GM23248 (cell line): ENCODE measurements around the gene SLC2A13. TPM values are rescaled to one million over a fixed set of nuclear protein-coding genes. Genes with fewer than 3 reads are reported as not detected.

Experiments used
- DNase-seq: peaks from one replicate; pipeline ENCODE4 v3.0.0-alpha.2; 2015
- H2AFZ ChIP-seq: fragments of 200-600 bp; sonication (generic); 2 replicates; pipeline ENCODE4 v1.6.1; 2016; ENCODE audit warnings: antibody characterized with exemption
- H3F3A ChIP-seq: fragments of 200-600 bp; sonication (generic); 2 replicates; pipeline ENCODE4 v1.6.1; 2016; ENCODE audit warnings: mild to moderate bottlenecking, antibody characterized with exemption, mixed run types; ENCODE audit not compliant: insufficient read depth
- H3K27ac ChIP-seq: fragments of 200-600 bp; sonication (generic); 2 replicates; pipeline ENCODE4 v1.5.1; 2016; ENCODE audit warnings: mild to moderate bottlenecking
- H3K27me3 ChIP-seq: fragments of 200-600 bp; sonication (generic); replicated peaks from 2 replicates; pipeline ENCODE4 v1.6.1; 2016; ENCODE audit warnings: mild to moderate bottlenecking; ENCODE audit not compliant: insufficient read depth
- H3K36me3 ChIP-seq: fragments of 200-600 bp; sonication (generic); 2 replicates; pipeline ENCODE4 v1.6.1; 2016; ENCODE audit warnings: low read depth, mild to moderate bottlenecking
- H3K4me1 ChIP-seq: fragments of 200-600 bp; sonication (generic); 2 replicates; pipeline ENCODE4 v1.6.1; 2016; ENCODE audit warnings: mild to moderate bottlenecking; ENCODE audit not compliant: insufficient read depth
- H3K4me2 ChIP-seq: fragments of 200-600 bp; sonication (generic); one replicate; pipeline ENCODE4 v1.6.1; 2016; ENCODE audit warnings: mild to moderate bottlenecking; ENCODE audit not compliant: unreplicated experiment
- H3K4me3 ChIP-seq: fragments of 200-600 bp; sonication (generic); 2 replicates; pipeline ENCODE4 v1.5.1; 2016; ENCODE audit warnings: mild to moderate bottlenecking
- H3K79me2 ChIP-seq: fragments of 200-600 bp; sonication (generic); 2 replicates; pipeline ENCODE4 v1.6.1; 2016; ENCODE audit warnings: mild to moderate bottlenecking; ENCODE audit not compliant: insufficient read depth
- H3K9ac ChIP-seq: fragments of 200-600 bp; sonication (generic); 2 replicates; pipeline ENCODE4 v1.6.1; 2016; ENCODE audit warnings: mild to moderate bottlenecking
- H3K9me2 ChIP-seq: fragments of 200-600 bp; sonication (generic); 2 replicates; pipeline ENCODE4 v1.6.1; 2016; ENCODE audit warnings: mixed run types, mild to moderate bottlenecking, moderate library complexity; ENCODE audit not compliant: insufficient read depth
- H3K9me3 ChIP-seq: fragments of 200-600 bp; sonication (generic); one replicate; pipeline ENCODE4 v1.6.1; 2017; ENCODE audit warnings: low read depth
- H4K20me1 ChIP-seq: fragments of 200-600 bp; sonication (generic); 2 replicates; pipeline ENCODE4 v1.6.0; 2016; ENCODE audit not compliant: insufficient read depth
- EZH2 ChIP-seq: fragments of 200-600 bp; sonication (generic); IDR thresholded peaks from 2 replicates; pipeline ENCODE4 v1.6.1; 2018; ENCODE audit warnings: antibody characterized with exemption, mild to moderate bottlenecking; ENCODE audit not compliant: insufficient read depth, poor library complexity, severe bottlenecking
- EZH2phosphoT487 ChIP-seq: fragments of 200-600 bp; sonication (generic); IDR thresholded peaks from 2 replicates; pipeline ENCODE4 v1.6.1; 2018; ENCODE audit warnings: antibody characterized with exemption, moderate library complexity, mild to moderate bottlenecking, low read depth; ENCODE audit not compliant: insufficient read depth
- WGBS, 2 experiments: methylation state at CpG; one replicate each; pipeline ENCODE4 v1.1.6; 2015 to 2017; ENCODE audit warnings: low lambda C conversion rate in 2 of 2, low coverage in 1 of 2; ENCODE audit errors: missing lambda C conversion rate in 2 of 2; 5-methylcytosine and 5-hydroxymethylcytosine counted together
- in situ Hi-C: fragments of 300-500 bp; cut with MboI; formaldehyde crosslinking; loops from 2 replicates; pipeline ENCODE4 v1.15.0; 2020
- polyA plus RNA-seq: library from polyadenylated mRNA; unstranded; fragments of >200 nt; fragmentation: Nextera tagmentation; extraction: Ambion mirVana; gene quantifications from 2 replicates; pipeline ENCODE4 v1.2.1, GENCODE V29; 2016
- total RNA-seq: library from RNA; depleted of rRNA; stranded (reverse); fragments of >200 nt; shearing (Covaris generic); gene quantifications from 2 replicates; pipeline ENCODE4 v1.2.3, GENCODE V29; 2014

Gene SLC2A13
- total and polyA plus RNA-seq, 2 experiments from 2014 or later = 3.3 to 9.2 TPM

DNA sequence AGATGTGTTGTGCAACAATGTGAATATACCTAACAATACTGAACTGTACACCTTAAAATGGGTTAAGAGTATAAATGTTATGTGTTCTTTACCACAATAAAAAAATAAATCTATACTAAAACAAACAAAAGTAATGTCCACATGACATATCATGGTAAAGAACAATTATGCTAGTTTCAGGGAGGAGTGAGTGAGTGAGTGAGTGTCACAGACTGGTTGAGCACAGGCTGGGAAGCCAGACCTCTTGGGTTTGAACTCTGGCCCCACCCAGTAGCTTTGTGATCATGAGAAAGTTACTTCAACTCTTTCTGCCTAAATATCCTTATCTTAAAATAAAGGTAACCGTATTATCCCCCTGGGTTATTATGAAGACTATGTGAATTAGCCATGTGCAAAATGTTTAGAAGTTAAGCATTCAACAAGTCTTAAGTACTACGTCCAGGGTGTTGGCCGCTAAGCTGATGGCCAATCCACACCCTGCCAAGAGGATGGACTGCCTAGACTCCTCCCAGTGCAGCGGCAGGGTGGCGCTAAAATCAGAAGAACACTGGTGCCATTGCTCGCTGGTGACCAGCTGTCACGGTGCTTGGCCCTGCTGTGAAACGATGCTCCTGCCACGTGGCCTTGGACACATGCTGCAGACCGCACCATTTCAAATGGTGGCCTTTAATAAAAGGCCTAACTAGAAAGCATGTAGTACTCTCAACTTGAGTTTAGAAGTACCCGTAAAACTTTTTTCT is 7.3 kb downstream of the SLC2A13 start:
- H3K9ac ChIP-seq = no peak overlapping the region
- no peak for DNase-seq
- no peaks in the 10 kb centered on the region for H3K9me2 ChIP-seq
- in situ Hi-C loops = no loop called here
- no peaks in the 10 kb centered on the region for H3K4me1 ChIP-seq
- TF ChIP-seq EZH2phosphoT487 (no peak), EZH2 (no peak)
- no peaks in the 10 kb centered on the region for H3K9me3 ChIP-seq
- no peak overlapping the region for H3K4me3 ChIP-seq
- H3K27ac ChIP-seq = no peak overlapping the region
- WGBS, 2 experiments = 92 to 95% methylated on average over 11 of the region's 11 CpGs
- H3K36me3 ChIP-seq = no peaks in the 10 kb centered on the region
- H4K20me1 ChIP-seq = no peaks in the 10 kb centered on the region
- no peaks in the 10 kb centered on the region for H3F3A ChIP-seq
- H2AFZ ChIP-seq = no peak overlapping the region
- no peak overlapping the region for H3K4me2 ChIP-seq
- peaks cover 11% of the 10 kb centered on the region; the same call in 1 of the 2 replicates for H3K79me2 ChIP-seq
- H3K27me3 ChIP-seq = no peaks in the 10 kb centered on the region

- H4K20me1 ChIP-seq = no peaks in the 10 kb centered on the region
- no peaks in the 10 kb centered on the region for H3K36me3 ChIP-seq
- in situ Hi-C loops = no loop called here
- H3K9me2 ChIP-seq = no peaks in the 10 kb centered on the region
- no peak overlapping the region for H3K4me2 ChIP-seq
- 94 to 98% methylated on average over 4 of the region's 4 CpGs for WGBS, 2 experiments
- no peaks in the 10 kb centered on the region for H3K27me3 ChIP-seq
- no peak overlapping the region for H2AFZ ChIP-seq
- no peaks in the 10 kb centered on the region for H3K9me3 ChIP-seq
- H3K4me3 ChIP-seq = no peak overlapping the region
- no peaks in the 10 kb centered on the region for H3K4me1 ChIP-seq
- no peak for DNase-seq
- no peaks in the 10 kb centered on the region for H3F3A ChIP-seq
- TF ChIP-seq EZH2 (no peak), EZH2phosphoT487 (no peak)
- H3K9ac ChIP-seq = no peak overlapping the region
- no peak overlapping the region for H3K27ac ChIP-seq
- H3K79me2 ChIP-seq = no peaks in the 10 kb centered on the region
These were observed 12.4 kb downstream of the SLC2A13 start for GRCh38 chr12:40093512-40093911.

- in situ Hi-C loops = no loop called here
- no peaks in the 10 kb centered on the region for H4K20me1 ChIP-seq
- no peak overlapping the region for H3K27ac ChIP-seq
- TF ChIP-seq EZH2phosphoT487 (no peak), EZH2 (no peak)
- no peak overlapping the region for H3K9ac ChIP-seq
- H2AFZ ChIP-seq = no peak overlapping the region
- no peak for DNase-seq
- no peak overlapping the region for H3K4me2 ChIP-seq
- no peaks in the 10 kb centered on the region for H3K9me2 ChIP-seq
- H3K9me3 ChIP-seq = no peaks in the 10 kb centered on the region
- WGBS, 2 experiments = 94 to 96% methylated on average over 4 of the region's 4 CpGs
- H3K4me1 ChIP-seq = no peaks in the 10 kb centered on the region
- H3K36me3 ChIP-seq = no peaks in the 10 kb centered on the region
- H3K27me3 ChIP-seq = no peaks in the 10 kb centered on the region
- no peaks in the 10 kb centered on the region for H3K79me2 ChIP-seq
- no peaks in the 10 kb centered on the region for H3F3A ChIP-seq
- no peak overlapping the region for H3K4me3 ChIP-seq
These were observed 19.4 kb downstream of the SLC2A13 start for GRCh38 chr12:40086471-40086870.

DNA sequence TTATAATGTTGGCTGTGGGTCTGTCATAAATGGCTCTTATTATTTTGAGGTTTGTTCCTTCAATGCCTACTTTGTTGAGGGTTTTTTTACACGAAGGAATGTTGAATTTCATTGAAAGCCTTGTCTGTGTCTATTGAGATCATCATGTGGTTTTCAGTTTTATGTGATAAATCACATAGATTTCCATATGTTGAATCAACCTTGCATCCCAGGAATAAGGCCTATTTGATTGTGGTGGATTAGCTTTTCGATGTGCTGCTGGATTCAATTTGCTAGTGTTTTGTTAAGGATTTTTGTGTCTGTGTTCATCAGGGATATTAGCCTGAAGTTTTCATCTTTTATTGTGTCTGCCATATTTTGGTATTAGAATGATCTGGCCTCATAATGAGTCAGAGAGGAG is 27.6 kb downstream of the SLC2A13 start:
- no peaks in the 10 kb centered on the region for H3K27me3 ChIP-seq
- no peaks in the 10 kb centered on the region for H4K20me1 ChIP-seq
- H3K27ac ChIP-seq = no peak overlapping the region
- 86 to 94% methylated on average over 2 of the region's 2 CpGs for WGBS, 2 experiments
- TF ChIP-seq EZH2phosphoT487 (no peak), EZH2 (no peak)
- H3K4me3 ChIP-seq = no peak overlapping the region
- H3F3A ChIP-seq = no peaks in the 10 kb centered on the region
- 0 out of 2 replicates have a peak, but pooled peaks cover 7% of the 10 kb centered on the region for H3K9me2 ChIP-seq
- peak; percentile 5 for DNase-seq
- in situ Hi-C loops = no loop called here
- no peak overlapping the region for H2AFZ ChIP-seq
- H3K4me2 ChIP-seq = no peak overlapping the region
- no peaks in the 10 kb centered on the region for H3K36me3 ChIP-seq
- no peak overlapping the region for H3K9ac ChIP-seq
- H3K9me3 ChIP-seq = no peaks in the 10 kb centered on the region
- no peaks in the 10 kb centered on the region for H3K4me1 ChIP-seq
- no peaks in the 10 kb centered on the region for H3K79me2 ChIP-seq

DNA sequence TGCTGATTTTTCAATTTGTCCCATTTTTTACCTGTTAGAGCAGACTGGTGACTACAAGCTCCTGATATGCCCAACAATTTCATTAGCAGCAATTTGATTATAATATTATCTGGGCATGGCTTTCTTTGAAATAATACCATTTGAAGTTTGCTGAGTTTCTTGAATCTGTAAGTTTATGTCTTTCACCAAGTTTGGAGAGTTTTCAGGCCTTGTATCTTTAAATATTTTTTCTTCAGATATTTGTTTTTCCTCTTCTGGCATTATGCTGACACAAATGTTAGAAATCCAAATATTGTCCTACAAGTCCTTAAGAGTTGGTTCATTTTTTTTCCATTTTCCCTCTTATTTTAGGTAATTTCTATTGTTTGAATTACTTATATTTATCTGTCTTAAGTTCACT is 30.4 kb downstream of the SLC2A13 start:
- in situ Hi-C loops = no loop called here
- Histone ChIP-seq H3K4me1 (no peaks in the 10 kb centered on the region), H3K9me2 (0 out of 2 replicates have a peak, but pooled peaks cover 7% of the 10 kb centered on the region), H3K36me3 (no peaks in the 10 kb centered on the region), H4K20me1 (no peaks in the 10 kb centered on the region), H2AFZ (no peak overlapping the region), H3K27ac (no peak overlapping the region), H3F3A (no peaks in the 10 kb centered on the region), H3K27me3 (no peaks in the 10 kb centered on the region), H3K79me2 (no peaks in the 10 kb centered on the region), H3K9me3 (no peaks in the 10 kb centered on the region), H3K9ac (no peak overlapping the region), H3K4me2 (no peak overlapping the region), H3K4me3 (no peak overlapping the region)
- DNase-seq = no peak
- TF ChIP-seq EZH2 (no peak), EZH2phosphoT487 (no peak)
